Smooth muscle cell (in vitro differentiated cells): ENCODE data around the gene MCRIP1. TPM values are rescaled to one million over a fixed set of nuclear protein-coding genes. Genes with fewer than 3 reads are reported as not detected.

Source experiments
- DNase-seq: peaks from one replicate; lab custom pipeline; 2025; ENCODE audit not compliant: unreplicated experiment; lab: John Stamatoyannopoulos, UW
- H2AFZ ChIP-seq: fragments of 200-600 bp; sonication (generic); 2 replicates; pipeline ENCODE4 v1.6.0; 2016; ENCODE audit warnings: antibody characterized with exemption, low read depth, mild to moderate bottlenecking
- H3F3A ChIP-seq: fragments of 200-600 bp; sonication (generic); 2 replicates; pipeline ENCODE4 v1.6.0; 2017; ENCODE audit warnings: antibody characterized with exemption, low read depth
- H3K27ac ChIP-seq: fragments of 200-600 bp; sonication (generic); 2 replicates; pipeline ENCODE4 v1.5.1; 2016; ENCODE audit warnings: low read depth, mild to moderate bottlenecking
- H3K27me3 ChIP-seq: fragments of 200-600 bp; sonication (generic); 2 replicates; pipeline ENCODE4 v1.6.1; 2016; ENCODE audit warnings: low read depth, mild to moderate bottlenecking
- H3K36me3 ChIP-seq: fragments of 200-600 bp; sonication (generic); 2 replicates; pipeline ENCODE4 v1.5.1; 2016; ENCODE audit warnings: low read depth
- H3K4me1 ChIP-seq: fragments of 200-600 bp; sonication (generic); 2 replicates; pipeline ENCODE4 v1.5.1; 2016; ENCODE audit warnings: low read depth
- H3K4me2 ChIP-seq: fragments of 200-600 bp; sonication (generic); 2 replicates; pipeline ENCODE4 v1.6.0; 2016; ENCODE audit warnings: mild to moderate bottlenecking
- H3K4me3 ChIP-seq: fragments of 200-600 bp; sonication (generic); 2 replicates; pipeline ENCODE4 v1.5.1; 2016; ENCODE audit warnings: mild to moderate bottlenecking
- H3K79me2 ChIP-seq: fragments of 200-600 bp; sonication (generic); 2 replicates; pipeline ENCODE4 v1.6.0; 2016; ENCODE audit warnings: low read depth, mild to moderate bottlenecking
- H3K9ac ChIP-seq: fragments of 200-600 bp; sonication (generic); 2 replicates; pipeline ENCODE4 v1.6.0; 2016; ENCODE audit warnings: low read depth
- H3K9me3 ChIP-seq: fragments of 200-600 bp; sonication (generic); replicated peaks from 2 replicates; pipeline ENCODE4 v1.5.1; 2016; ENCODE audit warnings: low read depth
- H4K20me1 ChIP-seq: fragments of 200-600 bp; sonication (generic); 2 replicates; pipeline ENCODE4 v1.6.0; 2016; ENCODE audit warnings: low read depth
- CTCF ChIP-seq: fragments of 200-600 bp; sonication (generic); IDR thresholded peaks from 2 replicates; pipeline ENCODE4 v1.5.1; 2017; ENCODE audit warnings: borderline replicate concordance, mild to moderate bottlenecking, antibody characterized with exemption; ENCODE audit not compliant: insufficient read depth, poor library complexity, severe bottlenecking
- WGBS: methylation state at CpG from one replicate; pipeline ENCODE4 v1.1.7; 2016; ENCODE audit warnings: low lambda C conversion rate; 5-methylcytosine and 5-hydroxymethylcytosine counted together
- polyA plus RNA-seq: library from polyadenylated mRNA; unstranded; fragments of >200 nt; fragmentation: Nextera tagmentation; extraction: Ambion mirVana; gene quantifications from 2 replicates; pipeline ENCODE4 v1.2.1, GENCODE V29; 2016
- total RNA-seq: library from RNA; depleted of rRNA; stranded (reverse); fragments of >200 nt; gene quantifications from 2 replicates; pipeline ENCODE4 v1.2.3, GENCODE V29; 2014

MCRIP1 gene
- total and polyA plus RNA-seq, 2 experiments from 2014 or later, result 85.1 to 208 TPM

- H3K9ac ChIP-seq, result no peak overlapping the region
- H3K4me3 ChIP-seq, result no peak overlapping the region
- H4K20me1 ChIP-seq, result peaks cover 86% of the 10 kb centered on the region
- H3K36me3 ChIP-seq, result peaks cover 8% of the 10 kb centered on the region
- H3K4me1 ChIP-seq, result no peaks in the 10 kb centered on the region
- H3K9me3 ChIP-seq, result no peaks in the 10 kb centered on the region
- TF ChIP-seq CTCF, result no peak
- H3K4me2 ChIP-seq, result no peak overlapping the region
- 98% methylated on average over 38 of the region's 38 CpGs for WGBS
- peaks cover 50% of the 10 kb centered on the region for H3F3A ChIP-seq
- no peak overlapping the region for H2AFZ ChIP-seq
- H3K79me2 ChIP-seq, result peaks cover 22% of the 10 kb centered on the region
- no peaks in the 10 kb centered on the region for H3K27me3 ChIP-seq
- H3K27ac ChIP-seq, result no peak overlapping the region
- no peak for DNase-seq
Measured at GRCh38 chr17:81845881-81846742, 13.0 kb upstream of the MCRIP1 start.

- Histone ChIP-seq H3K9ac (no peak overlapping the region), H3K9me3 (no peaks in the 10 kb centered on the region), H3K4me2 (no peak overlapping the region), H3F3A (peaks cover 51% of the 10 kb centered on the region), H3K27me3 (no peaks in the 10 kb centered on the region), H4K20me1 (peaks cover 82% of the 10 kb centered on the region), H3K79me2 (peaks cover 16% of the 10 kb centered on the region), H3K4me1 (no peaks in the 10 kb centered on the region), H2AFZ (no peak overlapping the region), H3K36me3 (peaks cover 8% of the 10 kb centered on the region), H3K27ac (no peak overlapping the region), H3K4me3 (no peak overlapping the region)
- no peak for TF ChIP-seq CTCF
- 98% methylated on average over 13 of the region's 13 CpGs for WGBS
- DNase-seq, result no peak
Measured at GRCh38 chr17:81845361-81845760, 12.3 kb upstream of the MCRIP1 start.

- H3K4me1 ChIP-seq, result no peaks in the 10 kb centered on the region
- no peaks in the 10 kb centered on the region for H3K27me3 ChIP-seq
- WGBS, result 95% methylated on average over 13 of the region's 13 CpGs
- no peak overlapping the region for H3K27ac ChIP-seq
- H3K36me3 ChIP-seq, result peaks cover 8% of the 10 kb centered on the region
- H3K4me3 ChIP-seq, result no peak overlapping the region
- peaks cover 51% of the 10 kb centered on the region for H3F3A ChIP-seq
- H3K9ac ChIP-seq, result no peak overlapping the region
- peaks cover 77% of the 10 kb centered on the region for H4K20me1 ChIP-seq
- TF ChIP-seq CTCF, result no peak
- H3K4me2 ChIP-seq, result no peak overlapping the region
- no peak for DNase-seq
- no peak overlapping the region for H2AFZ ChIP-seq
- H3K79me2 ChIP-seq, result peaks cover 11% of the 10 kb centered on the region
- no peaks in the 10 kb centered on the region for H3K9me3 ChIP-seq
Measured at GRCh38 chr17:81844887-81845286, 11.8 kb upstream of the MCRIP1 start.

GRCh38 chr17:81844327-81844851 lies 11.3 kb upstream of the MCRIP1 start:
- 95% methylated on average over 14 of the region's 14 CpGs for WGBS
- H4K20me1 ChIP-seq, result peaks cover 72% of the 10 kb centered on the region
- H3K79me2 ChIP-seq, result peaks cover 7% of the 10 kb centered on the region
- no peak for DNase-seq
- H3K9ac ChIP-seq, result no peak overlapping the region
- H3K4me1 ChIP-seq, result no peaks in the 10 kb centered on the region
- peaks cover 49% of the 10 kb centered on the region for H3F3A ChIP-seq
- H3K9me3 ChIP-seq, result no peaks in the 10 kb centered on the region
- H3K4me2 ChIP-seq, result no peak overlapping the region
- no peak overlapping the region for H3K4me3 ChIP-seq
- H3K27me3 ChIP-seq, result no peaks in the 10 kb centered on the region
- H3K27ac ChIP-seq, result no peak overlapping the region
- no peak for TF ChIP-seq CTCF
- H3K36me3 ChIP-seq, result peaks cover 8% of the 10 kb centered on the region
- no peak overlapping the region for H2AFZ ChIP-seq
